HG03280 (cell line): Measurements from ENCODE around the gene EXOC3L4.

Experiments
- ATAC-seq: cut with Tn5 transposase; IDR thresholded peaks from one replicate; pipeline ENCODE4 v1.9.1; 2021; ENCODE audit warnings: mild to moderate bottlenecking, moderate library complexity; ENCODE audit not compliant: unreplicated experiment

EXOC3L4 gene

DNA sequence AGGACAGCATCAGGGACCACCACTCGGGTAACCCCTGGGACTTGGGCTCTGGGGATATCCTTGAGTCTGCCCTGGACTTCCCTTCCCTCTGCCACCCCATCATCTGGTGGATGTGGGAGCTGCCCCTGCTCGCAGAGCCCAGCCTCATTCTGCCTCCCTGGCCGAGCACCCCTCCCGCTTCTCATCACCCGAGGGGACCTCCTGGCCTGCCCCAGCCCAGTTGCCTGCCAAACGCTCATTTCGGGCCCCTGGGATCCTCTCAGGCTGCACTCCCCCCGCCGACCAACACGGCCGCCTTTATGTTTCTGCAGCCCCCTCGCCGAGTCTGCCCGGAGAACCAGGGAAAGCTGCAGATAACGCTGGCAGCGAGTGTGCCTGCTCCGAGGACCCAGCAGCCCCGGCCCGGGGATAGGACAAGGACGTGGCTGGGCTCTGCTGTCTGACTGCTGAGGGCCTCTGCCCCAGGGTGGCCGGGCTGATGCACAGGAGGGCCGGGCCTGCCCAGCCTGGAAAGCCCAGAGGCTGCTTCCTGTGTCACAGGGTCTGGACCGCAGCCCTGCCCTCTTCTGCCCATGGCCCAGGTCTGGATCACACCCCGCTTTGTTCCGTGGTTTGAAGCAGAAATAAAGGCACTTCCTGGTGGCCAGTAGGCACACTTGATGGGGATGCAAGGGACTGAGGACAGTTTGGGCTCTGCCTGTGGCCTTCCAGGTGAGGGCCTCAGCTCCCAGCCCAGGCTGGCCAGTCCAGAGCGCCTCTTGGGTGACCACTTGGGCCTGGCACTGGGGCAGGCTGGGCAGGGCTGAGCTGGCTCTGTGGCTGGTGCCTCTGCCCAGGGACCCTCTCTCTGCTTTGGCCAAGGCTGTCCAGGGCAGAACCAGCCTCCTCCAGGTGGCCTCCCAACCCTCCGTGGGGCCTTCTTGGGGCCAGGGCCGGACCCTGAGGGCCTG lies 4.9 kb upstream of the EXOC3L4 start:
- ATAC-seq, result no peak

DNA sequence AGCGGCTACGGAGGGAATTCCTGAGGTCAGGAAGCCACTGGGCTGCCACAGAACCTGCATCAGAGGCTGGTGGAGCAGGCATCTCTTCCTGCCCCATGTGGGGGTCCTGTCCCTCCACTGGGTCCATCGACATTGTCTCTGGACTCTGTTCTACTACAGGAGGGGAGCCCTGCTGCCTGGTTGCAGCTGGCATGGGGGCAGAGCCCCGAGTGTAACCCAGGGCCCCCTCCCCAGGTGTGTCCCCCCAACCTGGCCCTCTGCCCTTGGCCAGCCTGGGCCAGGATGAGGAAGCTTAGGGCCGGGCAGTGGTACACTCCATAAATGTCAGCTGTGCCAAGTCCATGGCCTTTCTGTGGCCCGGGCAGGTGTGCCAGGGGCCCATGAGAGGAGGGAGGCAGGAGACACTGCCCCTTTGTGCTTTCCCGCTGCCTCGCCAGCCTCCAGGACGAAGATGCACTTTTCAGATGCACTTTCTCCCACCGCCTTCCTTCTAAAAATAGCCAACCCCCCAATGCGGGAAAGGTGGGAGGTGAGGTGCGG lies 4.0 kb upstream of the EXOC3L4 start:
- ATAC-seq, result no peak

DNA sequence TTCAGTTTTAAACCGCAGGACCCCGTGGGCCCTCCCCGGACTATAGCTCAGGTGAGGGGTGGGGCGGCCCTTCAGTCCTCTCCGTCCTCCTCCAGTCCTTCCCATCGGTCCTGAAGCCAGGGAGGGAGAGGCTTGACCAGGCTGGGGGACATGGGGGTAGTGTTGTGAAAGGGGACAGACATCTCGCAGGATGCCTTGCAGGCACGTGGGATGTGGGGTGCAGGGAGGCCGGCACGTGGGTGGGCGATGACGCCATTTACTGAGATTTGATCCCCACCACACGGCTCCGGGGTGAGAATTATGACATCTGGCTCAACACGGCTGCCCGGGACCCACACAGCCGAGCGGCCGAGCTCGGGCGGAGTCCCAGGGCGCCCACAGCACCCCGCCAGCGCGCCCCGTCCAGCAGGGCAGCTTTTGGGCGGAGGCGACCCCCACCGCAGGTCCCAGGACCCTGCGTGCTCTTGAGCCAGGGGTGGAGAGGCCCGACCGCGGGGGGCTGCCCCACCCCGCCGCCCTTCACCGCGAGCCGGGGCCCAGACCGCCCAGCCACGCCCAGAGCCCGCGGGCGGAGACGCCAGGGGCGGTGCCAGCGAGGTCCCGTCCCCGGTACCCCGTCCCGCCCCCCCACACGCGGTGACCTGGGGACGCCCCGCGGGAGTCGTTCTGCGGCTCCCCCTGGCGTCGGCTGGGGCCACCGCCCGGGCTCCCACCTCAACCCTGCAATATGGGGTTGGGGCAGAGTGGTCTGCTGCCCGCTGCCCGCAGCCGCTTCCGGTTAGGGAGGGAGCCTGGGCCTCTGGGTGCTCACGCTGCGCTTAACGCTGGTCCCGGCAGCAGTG lies 3.3 kb upstream of the EXOC3L4 start:
- peak; percentile 60 for ATAC-seq

GRCh38 chr14:103091883-103092222 lies 2.7 kb upstream of the EXOC3L4 start:
- ATAC-seq, result no peak

- ATAC-seq, result no peak
These were observed 594 bp upstream of the EXOC3L4 start for GRCh38 chr14:103093856-103094405.

GRCh38 chr14:103095210-103095778 lies 769 bp downstream of the EXOC3L4 start:
- ATAC-seq, result no peak

GRCh38 chr14:103096387-103096786 lies 1.9 kb downstream of the EXOC3L4 start:
- ATAC-seq, result no peak

DNA sequence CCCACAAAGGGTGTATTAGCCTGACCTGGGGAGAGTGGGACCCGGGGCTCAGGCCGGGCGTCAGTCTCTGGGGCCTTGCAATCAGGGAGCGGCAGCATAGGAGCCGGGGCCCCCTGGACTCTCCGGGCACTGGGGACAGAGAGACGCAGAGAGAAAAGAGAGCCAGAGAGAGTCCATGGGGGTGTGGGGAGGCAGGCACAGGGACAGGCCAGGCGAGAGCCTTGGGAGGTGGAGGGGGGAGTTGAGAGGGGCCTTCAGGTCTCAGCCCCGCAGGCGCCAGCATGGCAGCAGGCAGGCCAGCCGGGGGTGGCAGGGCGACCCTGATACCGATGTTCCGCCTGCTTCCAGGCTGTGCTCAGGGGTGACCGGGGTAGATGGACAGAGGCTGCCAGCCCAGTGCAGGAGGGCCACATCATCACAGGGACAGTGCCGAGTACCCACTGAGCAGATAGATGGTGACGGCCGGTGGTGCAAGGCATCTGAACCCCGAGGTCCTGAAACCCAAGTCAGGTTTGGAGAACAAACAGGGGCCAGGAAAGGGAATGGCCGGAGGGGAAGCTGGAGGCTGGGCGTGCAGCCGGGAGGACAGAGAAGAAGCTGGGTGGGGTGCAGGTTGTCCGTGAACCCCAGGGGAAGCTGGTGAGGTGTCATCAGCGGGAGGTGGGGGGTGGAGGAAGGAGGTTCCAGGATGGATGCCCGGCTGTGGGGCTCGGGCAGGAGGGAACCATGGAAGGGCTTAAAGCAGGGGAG lies 2.9 kb downstream of the EXOC3L4 start:
- no peak for ATAC-seq

DNA sequence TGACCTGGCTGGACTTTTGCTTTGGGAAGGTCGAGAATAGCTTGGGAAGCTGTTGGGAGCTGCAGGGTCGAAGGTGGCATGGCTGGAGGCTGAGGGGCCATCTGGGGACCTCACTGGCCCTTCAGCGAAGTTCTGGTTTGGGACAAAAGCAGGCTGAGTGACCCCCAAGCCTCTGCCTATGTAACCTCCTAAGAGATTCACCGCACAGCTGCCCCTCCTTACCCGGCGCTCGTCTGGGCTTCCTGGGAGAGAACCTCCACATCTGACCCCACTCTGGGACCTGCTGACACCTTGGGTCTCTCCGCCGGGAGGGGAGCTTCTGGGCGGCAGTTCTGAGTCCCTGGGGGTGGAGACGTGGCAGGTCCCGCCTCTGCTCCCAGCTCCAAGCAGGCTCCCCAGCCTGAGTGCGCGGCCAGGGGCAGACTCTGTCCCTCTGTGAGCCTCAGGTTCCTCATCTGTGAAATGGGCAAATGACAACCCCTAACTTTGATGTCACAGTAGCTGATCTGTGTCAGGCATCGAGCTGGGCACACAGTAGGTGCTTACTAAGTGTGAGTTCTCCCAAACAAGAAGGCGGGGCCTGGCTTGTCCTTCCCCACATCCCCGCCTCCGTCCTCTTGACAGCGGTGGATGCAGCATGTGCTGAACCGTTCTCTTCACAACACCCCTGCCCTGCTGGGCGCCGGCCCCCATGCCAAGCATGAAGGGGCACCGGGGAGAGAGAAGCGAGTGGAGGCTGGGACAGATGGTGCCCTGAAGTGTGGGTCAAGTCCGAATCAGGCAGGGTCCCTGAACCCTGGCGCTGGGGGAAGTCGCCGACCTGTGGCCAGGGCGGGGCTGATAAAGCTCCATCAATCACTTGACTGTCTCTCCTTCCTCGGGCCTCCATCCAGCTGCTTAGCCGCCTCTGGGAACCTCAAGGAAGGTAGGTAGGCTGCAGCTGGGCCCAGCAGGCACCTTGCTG lies 3.8 kb downstream of the EXOC3L4 start:
- ATAC-seq, result no peak

DNA sequence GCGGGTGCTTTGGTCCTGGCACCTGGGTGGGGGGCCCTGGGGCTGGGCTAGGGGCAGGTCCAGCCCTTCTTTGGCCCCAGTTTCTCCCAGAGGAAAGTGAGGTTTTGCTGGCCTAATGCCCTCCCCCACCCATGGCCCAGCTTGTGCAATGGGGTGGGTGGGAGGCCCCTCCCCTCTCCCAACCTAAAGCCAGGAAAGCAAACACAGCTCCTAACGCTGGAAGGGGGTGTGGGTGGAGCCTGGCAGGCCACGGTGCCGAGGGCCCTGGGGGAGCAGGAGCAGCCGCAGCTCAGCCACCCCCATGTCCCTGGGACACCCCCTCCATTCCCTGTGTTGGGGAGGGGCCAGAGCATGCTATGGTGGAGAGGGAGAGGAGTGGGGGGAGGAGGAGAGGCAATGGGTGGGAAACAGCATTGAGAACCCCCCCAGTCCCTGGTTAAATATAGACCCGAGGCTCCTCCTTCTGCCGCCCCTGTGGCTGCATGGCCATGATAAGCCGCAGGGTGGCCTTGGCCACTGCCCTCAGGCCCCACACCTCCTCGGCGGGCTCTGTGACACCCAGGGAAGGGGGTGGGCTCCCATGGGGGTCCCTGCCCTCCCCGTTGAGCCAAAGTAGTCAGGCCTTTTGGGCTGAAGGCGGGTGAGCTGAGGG lies 4.7 kb downstream of the EXOC3L4 start:
- ATAC-seq, result no peak

DNA sequence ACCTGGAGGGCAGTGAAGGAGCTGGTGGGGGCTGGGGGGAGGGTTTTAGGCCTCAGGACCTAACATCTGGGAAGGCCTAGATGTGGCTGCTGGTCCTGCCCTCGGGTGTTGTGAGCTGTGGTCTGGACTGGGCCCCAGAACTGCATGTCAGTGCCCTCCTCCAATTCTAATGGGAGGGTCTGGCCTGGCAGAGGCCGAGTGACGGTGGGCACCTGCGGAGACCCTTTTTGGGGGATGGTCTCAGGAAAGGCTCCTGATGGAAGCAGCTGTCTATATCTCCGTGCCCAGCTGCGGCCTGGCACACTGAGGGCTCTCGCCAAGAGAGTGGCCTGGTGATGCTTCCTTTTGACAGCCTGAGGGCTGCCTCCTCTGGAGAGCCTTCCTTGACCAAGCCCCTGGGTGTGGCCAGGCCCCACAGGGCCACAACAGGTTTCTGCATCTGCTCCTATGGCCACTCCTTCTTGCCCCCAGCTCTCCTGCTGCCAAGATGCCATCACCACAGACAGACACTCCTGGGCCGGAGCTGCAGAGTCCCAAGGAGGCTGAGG lies 5.3 kb downstream of the EXOC3L4 start:
- no peak for ATAC-seq

- ATAC-seq, result peak; percentile 44
These were observed 6.0 kb downstream of the EXOC3L4 start for GRCh38 chr14:103100281-103101121.

DNA sequence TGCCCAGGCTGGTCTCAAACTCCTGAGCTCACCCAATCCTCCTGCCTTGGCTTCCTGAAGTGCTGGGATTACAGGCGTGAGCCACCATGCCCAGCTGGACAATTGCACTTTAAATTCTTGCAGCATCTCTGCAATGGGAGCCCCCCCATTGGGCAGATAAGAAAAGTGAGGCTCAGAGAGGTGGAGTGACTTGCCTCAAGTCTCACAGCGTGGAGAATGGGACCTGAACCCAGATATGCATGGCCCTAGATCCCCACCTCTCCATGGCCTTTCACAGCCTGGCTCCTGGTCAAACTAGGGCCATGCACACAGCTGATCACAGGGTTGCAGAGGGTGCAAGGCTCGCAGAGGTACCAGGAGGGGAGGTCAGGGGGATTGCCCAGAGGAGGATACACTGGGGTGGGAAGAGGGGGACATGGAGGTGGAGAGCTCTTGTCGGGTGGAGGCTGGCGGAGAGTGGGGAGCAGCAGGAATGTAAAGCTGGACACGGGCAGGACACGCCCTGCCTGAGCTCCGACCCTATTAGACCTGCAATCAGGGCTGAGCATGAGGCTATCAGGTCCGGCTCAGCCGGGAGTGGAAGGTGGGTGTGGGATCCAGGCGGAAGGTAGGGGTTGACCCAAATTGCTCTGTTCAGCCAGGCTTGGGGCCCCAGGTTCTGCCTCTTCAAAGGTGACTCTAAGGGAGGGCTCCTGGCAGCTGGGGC lies 6.9 kb downstream of the EXOC3L4 start:
- no peak for ATAC-seq

DNA sequence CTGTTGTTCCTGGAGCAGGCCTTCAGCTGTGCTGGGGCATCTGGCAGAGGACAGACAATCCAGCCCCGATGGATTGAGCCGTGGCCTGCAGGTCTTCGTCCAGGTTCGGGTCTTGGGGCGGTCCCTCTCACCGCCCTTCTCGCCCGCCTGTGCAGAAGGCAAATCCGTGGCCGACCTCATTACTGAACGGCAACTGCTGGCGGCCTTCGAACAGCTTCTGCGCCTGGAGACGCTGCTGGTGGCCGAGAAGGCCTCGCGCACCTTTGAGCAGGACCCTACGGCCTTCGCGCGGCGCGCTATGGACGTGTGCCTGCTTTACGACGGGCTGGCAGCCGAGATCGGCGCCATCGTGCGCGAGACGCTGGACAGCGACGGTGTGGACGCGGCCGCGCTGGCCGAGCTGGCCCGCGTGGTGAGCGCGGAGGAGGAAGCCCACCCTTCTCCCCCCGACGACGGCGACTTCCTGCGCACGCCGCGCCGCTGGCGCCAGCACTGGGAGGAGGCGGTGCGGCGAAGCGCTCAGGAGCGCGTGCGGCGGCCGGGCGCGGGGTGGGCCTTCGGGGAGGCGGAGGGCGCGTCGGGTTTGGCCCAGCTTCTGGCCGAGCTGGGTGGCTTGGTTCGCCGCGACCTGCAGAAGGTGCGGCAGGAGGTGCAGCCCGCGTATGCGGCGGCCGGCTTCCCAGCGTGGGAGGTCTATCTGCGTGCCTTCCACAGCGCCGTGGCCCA lies 7.6 kb downstream of the EXOC3L4 start:
- no peak for ATAC-seq

GRCh38 chr14:103102689-103103260 lies 8.2 kb downstream of the EXOC3L4 start:
- no peak for ATAC-seq
